SW 1271 (cell line): ENCODE data around the gene BARHL1.

Source experiments
- DNase-seq, 2 experiments: peaks; one replicate each; lab custom pipeline; 2025; lab: John Stamatoyannopoulos, UW

The BARHL1 gene

DNA sequence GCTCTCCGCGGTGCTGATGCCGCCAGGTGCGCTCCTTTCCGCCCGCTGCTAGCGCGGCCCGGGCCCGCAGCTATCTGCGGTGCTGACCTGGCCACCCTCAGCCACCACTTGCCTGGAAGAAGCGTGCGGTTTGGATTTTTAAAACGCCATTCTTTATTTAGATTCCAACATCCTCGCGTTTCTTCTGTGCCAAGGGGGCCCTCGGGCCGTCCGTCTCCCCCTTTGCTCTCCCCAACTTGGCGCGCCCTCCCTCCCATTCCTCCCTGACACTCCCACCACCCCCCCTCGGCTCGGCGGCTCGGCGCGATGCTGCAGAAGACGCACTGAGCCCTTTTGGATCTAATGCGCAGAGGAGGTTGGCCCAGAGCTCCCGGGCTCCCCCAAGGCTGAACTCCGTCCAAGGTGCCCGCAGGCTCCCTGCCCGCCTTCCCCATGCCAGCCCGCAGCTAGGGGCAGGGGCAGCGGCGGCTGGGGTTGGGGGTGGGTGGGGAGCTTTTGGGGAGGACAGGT is at the start of gene BARHL1:
TSS of gene BARHL1 (plus strand) at position 331 of the 510 bp plus-strand sequence. CDS start 192 bp downstream, outside the sequence.
- DNase-seq = no peak

DNA sequence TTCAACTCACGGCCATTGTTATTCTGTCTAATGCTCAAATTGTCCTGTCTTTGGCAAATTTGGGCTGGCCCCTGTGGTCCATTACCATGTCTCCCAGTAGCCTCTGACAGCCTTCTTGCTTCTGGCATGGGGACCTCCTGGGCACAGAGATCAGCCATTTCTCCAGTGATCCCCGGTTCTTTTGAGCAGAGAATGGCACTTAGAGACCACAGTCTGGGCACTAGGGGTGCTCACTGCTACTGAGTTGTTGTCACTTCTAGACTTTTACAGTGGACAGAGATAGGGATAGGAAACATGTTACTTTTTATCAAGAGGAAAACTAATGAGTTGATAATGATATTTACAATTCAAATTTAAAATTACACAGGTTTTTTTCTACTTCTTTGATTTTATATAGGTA is 47.6 kb upstream of the BARHL1 start:
- DNase-seq = no peak

DNA sequence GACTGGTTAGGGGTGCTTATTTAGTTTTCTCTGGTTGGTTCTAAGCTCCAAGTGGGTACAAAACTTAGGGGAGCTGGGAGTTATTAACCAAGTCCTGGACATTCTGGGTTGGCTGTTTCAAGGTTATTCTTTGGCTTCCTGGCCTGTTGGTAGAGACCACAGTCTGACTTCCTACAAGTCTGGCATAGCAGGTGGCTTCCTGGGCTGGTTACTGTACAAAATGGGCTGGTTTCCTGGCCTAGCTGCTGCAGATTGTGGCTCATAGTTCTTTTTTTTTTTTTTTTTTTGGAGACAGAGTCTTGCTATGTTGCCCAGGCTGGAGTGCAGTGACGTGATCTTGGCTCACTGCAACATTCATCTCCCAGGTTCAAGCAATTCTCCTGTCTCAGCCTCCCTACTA is 46.3 kb upstream of the BARHL1 start:
- no peak for DNase-seq

DNA sequence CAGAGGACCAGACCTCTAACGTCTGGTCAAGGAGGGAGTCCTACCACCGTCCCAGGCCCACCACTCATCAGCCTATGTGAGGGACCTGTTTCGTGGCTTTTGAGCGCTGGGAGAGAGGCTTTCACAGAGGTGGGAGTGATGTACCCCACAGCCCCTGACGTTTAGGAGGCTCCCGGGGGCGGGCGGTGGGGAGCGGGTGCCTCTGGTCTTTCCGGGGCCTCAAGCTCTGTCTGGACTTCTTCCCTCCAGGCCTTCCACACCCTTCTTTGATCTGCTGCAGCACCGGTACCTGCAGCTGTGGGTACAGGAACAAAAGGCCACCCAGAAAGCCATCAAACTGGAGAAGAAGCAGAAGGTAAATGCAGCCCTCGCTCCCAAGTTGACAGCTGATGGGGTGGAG is 45.1 kb upstream of the BARHL1 start:
- no peak for DNase-seq

DNA sequence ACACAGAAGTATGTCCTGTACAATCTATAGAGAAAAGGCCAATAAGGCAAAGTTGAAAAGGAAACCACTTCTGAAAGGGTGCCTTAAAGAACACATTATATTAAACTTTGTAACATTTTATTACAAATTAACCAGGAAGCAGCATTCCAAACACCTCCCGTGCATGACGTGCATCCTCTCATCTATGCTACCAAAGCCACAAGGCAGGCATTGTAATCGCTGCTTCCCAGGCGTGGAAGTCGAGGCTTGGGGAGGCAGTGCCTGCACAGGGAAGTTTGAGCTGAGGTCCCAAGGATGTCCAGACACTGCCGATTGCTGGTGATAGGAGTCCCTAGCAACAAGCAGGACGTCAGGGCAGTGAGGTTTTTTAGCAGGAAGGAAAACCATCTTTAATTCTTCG is 44.3 kb upstream of the BARHL1 start:
- no peak for DNase-seq

DNA sequence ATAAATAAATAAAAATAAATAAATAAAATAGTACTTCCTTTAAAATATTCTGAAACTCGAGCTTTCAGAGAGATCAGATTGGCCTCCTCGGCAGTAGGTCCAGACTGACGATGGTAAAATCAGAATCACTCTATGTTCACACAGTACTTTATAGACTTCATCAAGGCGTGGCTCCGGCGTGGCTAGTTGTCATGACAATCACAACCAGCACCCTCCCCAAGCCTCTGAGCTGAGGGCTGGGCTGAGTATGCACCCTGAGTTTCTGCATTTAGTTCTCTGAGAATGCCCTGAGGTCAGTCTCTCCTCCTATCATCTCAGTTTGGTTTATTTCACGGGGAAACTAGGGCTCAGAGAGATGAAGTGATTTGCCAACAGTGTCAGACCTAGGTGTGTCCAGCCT is 43.3 kb upstream of the BARHL1 start:
- DNase-seq = no peak

DNA sequence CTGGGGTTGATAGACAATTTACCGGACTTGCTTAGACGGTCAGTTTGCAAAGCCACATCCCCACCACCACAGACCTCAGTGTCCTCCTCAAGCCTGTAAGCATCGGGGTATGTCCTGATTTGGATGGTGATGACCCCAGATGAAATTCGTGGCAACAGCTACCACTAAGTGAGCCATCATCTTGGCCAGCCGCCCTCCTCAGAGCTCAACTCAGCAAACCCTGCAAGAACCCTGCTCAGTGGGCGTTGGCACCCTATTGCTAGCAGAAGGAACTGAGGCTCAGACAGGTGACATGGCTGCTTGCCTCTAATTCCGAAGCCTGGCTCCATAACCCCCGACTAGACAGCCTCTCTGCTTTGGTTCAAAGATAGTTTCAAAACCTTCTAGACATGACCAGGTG is 41.4 kb upstream of the BARHL1 start:
- DNase-seq = no peak

DNA sequence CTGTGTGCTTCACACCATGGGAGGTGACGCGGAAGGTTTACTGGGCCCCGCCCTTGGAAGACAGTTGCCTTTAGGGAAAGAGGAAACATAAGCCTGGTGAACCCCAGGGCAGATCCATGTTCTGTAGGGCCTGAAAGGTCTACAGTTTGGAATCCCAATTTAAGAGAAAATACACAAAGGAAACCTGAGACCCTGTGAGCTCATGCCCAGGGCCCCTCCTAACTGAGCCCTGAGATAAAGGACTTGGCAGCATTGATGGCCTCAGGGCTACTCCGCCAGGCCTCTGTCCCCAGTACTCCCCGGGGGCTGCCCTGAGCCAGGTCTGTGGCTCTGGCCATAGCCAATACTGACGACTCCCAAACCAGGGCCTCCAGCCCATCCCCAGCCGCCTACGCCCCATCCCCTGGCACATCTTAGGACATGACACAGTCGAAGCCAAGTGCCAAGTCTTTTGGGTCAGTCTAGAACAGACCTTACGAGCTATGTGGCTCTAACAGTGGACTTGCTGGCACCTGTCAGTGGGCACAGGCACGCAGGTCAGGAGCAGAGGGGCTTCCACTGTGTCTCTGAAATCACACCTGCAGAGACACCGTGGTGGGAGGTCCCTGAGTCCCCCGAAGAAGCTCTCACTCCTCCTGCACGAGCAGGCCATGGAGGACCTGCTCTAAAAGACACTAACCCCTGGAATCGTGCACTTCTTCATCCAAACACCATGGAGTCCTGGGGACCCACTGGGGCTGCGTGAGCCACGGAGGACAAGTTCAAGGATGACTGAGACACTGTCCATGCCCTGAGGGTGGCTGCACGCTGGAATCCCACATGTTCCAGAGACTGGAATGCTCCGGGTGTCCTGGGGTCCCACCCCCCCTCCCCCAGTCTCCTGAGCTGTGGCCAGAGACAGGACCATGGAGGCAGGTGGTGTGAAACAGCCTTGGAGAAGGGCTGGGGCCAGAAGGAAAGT is 40.3 kb upstream of the BARHL1 start:
- DNase-seq = no peak

DNA sequence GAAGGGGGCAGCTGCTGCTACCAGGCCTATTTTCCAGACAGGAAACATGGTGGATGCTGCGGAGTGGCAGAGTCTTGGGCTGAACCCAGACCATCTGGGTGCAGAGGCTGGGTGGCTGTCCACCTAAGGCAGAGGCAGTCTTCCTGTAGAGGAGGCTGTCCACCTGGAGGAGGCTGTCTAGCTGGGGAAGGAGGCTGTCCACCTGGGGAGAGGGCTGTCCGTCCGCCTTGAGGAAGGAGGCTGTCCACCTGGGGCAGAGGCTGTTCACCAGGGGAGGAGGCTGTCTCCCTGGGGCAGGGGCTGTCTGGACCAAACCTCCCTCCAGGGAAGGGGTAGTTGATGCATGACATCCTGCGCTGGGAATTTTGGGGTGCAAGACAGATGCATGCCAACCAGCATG is 39.2 kb upstream of the BARHL1 start:
- DNase-seq = no peak

DNA sequence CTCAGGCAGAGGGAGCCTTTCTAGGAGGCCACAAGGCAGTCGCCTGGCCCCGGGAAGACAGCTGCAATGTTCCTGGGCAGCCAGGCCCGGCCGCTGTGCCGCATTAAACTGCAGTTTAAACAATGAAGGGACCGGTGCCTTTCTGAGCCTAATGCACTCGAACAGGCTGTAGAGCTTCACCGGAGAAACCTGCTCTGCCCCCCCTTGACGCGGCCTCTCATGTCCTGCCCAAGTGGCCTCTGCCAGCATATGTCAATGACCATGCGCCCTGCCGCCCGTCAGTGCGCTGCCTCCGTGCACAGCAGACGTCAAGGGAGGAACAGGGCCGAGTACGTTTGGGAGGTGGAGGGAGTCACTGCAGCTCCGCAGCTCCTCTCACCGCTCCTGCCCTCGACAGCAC is 38.4 kb upstream of the BARHL1 start:
- DNase-seq = no peak

DNA sequence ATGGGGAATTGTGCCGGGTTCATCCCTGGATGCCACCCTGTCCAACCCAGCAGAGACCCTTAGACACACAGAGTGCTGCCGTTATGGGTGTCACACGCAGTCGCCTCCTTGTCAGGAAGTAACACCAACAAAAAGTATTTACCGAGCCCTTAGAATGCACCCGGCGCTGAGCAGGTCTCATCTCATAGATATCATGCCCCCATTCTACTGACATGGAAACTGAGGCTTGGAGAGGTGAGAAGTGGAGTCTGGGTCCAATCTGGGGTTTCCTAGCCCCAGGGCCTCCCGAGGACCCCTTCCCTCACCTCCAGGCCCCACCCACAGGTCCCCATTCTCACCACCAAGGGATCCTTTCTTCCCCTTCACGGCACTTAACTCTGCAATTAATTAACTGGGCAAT is 36.8 kb upstream of the BARHL1 start:
- DNase-seq = no peak

DNA sequence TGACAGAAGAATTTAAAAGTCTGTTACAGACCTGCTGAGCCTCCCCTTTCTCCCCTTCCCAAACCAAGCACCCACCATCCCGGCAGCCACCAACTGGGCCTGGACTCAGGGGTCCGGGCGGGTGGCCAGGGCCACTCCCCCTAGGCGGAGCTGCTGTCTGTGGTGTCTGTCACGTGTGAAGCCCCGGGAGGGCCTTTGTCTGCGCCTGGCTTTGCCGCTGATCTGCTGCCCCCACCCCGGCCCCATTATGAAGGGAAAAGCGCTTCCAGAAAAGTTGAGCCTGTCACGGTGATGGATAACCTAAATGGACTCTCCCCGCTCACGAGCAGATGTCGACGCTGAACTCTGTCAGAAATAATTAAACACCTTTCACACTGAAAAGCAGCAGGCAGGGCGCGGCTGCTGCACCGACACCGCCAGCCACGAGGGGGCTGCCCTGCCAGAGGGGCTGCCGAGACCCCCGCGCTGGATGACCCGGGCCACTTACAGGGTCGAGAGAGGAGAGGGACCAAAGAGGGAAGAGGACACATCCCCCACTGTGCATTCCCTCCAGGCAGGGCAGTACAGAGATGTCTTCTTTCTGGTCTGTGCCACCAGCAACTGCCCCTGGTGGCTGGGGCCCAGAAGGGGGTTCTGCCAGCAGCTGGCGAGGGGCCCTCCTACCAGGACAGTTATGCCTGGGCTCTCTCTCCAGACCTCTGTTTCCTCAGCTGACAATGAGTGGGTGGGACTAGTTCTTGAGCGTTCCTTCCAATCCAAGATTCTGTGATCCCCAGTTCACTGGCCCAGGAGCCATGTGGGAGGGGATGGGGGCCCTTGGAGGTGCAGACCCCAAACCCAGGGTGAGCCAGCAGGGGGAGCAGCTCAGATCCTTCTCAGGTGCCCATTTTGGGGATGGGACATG is 36.0 kb upstream of the BARHL1 start:
- DNase-seq = no peak

DNA sequence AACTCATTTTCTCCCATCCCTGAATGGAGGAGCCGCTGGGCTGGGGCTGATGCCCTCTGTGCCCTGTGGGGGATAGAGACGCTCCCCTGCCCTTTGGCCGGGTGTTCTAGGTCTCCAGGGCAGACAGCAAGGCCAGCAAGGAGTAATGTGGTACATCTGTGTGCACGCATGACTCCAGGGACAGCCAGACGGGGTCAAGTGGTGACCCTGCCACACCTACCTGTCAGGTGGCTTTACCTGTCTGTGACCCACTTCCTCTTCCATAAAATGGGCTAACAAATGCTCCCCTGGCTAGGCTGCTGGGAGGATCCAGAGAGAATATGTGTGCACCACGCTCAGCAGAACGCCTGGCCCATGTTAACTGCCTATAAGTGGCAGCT is 35.4 kb upstream of the BARHL1 start:
- no peak for DNase-seq

DNA sequence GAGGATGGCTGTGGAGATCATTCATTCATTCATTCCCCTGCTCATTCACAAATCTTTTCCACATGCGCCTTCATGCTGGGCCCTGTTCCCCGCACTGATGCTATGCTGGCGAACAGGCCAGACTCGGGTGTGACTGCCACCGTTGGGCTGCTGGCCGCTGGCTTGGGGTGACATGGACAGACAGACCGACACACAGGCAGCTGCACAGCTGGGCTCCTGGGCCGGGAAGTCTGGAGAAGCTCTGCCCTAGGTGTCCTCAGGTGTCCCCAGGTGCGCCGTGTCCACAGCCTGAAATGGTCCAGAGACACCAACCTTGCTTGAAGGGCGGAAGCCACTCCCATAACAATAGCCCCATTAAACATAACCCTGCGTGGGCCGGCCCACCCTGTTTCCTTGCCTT is 35.0 kb upstream of the BARHL1 start:
- no peak for DNase-seq

DNA sequence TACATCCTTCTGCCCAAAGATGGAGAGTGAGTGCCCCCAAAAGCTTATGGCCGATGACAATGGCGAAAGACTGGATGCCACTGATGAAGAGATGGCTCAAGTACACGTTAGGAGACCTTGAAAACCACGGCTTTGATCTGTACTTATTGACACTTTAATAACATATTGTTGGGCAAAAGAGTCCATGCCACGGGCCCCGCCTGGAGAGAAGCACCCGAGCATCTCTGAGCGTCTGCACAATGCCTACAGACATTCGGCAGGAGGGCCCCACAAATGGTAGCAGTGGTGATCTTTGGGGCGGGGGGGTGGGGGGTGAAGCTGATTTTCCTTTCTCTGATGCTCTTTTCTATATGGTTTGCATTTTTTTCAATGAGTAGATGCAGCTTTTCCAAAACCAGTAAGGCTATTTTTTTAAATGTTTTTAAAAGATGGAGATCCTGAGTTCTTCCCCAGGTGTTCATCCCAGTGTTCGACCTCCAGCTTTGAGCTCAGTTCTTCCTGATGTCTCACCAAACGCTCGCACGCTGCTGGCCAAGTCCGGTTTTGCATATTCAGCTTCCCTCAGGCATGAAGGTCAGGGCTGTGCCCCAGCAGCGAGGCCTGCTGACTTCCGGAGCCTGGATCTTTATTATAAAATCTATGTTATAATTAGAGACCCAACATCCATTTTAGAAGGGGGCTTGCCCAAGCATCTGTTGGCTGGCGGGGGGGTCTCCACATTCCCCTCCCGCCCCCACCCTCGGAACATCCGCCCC is 34.3 kb upstream of the BARHL1 start:
- DNase-seq = no peak

DNA sequence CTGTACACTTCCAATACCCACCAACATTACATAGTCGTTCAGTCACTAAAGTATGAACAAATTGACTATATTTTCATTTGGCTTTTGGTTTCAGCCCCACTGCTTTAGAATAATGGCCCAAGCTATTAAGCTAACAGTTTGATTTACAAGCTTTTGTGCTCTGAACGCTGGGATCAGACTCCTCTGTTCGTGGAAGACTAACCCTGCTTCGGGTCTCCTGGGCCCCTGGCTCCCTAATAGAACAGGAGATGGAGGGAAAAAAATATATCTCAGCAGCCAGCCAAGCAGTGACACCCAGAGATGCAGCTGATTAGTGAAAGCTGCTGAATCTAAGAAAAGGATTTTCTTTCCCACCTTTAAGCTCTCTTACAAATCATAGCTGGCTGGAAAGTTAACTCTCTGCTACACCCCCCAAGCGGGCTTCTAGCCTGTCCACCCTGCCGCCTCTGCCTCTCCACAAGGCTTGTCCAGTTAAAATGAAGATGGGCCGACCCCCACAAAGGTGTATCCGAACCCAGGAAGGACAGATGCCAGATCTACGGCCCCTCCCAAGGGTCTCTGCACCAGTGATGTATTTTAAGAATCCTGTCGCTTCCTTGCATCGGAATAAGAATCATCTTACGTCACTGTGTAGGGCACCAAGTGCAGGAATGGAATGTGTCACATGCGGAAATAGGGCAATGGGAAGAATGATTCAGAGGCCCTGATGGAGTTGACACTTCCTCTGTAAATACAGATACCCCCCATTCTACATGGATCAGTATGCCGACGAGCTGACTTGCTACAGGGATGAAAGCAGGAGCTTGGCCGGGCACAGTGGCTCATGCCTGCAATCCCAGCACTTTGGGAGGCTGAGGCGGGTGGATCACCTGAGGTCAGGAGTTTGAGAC is 33.4 kb upstream of the BARHL1 start:
- no peak for DNase-seq

DNA sequence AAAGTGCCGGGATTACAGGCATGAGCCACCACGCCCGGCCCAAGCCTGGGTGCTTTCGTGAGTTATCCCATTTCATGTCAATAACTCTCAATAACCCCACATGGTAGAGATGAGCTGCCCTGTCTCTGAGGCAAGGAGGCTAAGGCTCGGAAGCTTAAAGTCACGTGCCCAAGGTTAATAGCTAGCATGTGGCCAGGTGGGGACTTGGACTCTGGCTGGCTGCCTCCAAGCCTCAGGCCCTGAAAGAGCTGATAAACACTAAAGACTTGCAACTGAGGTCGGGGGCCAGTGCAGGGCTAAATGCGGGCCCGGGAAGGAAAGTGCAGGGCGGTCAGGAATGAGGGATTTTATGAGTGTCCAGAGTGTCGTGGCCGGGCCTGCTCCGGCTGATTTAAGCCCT is 30.9 kb upstream of the BARHL1 start:
- DNase-seq = no peak

DNA sequence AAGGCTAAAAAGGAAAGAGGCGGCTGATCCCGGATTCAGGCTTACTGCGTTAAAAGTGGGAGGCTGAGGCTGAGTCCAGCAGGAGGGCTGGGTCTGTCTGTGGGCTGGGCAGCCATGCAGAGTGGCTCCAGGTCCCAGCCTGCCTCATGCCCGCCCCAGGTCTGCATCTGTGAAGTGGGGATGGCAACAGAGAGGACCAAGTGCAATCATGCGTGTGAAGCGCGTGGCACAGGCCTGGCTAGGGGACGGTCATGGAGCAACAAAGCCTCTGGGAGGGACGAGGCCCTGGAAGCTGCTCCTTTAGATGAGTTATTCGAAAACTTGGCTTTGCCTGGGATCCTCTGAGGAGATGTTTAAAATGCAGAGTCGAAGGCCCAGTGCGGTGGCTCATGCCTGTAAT is 30.4 kb upstream of the BARHL1 start:
- no peak for DNase-seq

DNA sequence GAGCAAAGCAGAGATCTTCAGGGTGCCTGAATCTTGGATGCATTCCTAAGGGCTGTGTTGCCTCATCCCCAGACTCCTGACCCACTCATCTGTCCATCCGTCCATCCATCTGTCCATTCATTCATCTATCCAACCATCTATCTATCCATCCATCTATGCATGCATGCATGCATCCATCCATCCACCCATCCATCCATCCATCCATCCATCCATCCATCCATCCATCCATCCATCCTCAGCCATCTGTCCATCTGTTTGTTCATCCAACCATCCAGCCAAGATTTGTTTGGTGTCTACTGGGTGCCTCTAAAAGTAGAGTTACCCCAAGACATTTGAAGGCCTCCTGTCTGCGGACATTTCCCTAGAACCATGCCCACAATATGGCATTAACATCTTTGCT is 27.7 kb upstream of the BARHL1 start:
- DNase-seq = no peak

DNA sequence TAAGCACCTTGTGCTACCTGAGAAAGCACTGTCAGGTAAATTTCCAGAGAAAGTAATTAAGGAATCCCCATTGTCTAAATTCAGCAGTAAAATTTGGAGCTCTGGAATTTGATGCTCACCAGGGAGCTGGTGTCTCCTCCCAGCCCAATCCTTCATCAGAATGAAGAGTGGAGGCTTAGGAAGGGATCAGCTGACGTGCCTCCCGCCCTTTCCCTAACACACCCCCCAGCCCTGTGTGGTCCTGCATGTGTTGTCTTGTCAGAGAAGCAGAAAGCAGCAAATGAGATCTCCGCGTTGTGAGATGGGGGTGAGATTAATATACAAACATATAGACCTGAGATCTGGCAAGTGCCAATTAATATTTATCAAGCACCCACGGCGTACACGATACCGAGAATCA is 26.9 kb upstream of the BARHL1 start:
- no peak for DNase-seq

DNA sequence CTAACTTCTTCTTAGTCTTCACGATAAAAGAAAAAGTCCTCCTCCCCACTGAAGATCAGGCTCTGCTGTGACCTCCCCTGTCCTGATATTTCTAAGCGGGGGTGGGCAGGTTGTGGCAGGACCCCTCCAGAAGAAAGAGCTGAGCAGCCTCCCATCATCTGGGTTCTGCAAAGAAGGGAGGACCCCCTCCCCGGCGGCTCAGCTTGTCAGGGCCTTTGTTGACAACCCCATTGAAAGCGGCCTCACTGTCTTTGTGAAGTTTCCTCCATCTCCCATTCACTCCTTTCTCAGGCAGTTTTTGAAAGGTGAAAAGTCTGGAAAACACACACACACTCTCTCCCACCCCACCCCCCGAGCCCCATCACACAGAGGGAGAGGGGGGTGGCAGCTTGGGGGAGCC is 26.2 kb upstream of the BARHL1 start:
- no peak for DNase-seq
